Ramos (cell line): ENCODE results near the gene CDKN3.
"Not testable (repeated sequence)": the region's sequence is repeated elsewhere in the genome, so short reads cannot be mapped to it uniquely, and the experiment has no call there.

ENCODE experiments used
- in situ Hi-C: fragments of 300-500 bp; cut with MboI; formaldehyde crosslinking; loops from one replicate; pipeline ENCODE4 v1.14.3; 2022; ENCODE audit warnings: low sequenced_read_pairs; ENCODE audit not compliant: unreplicated experiment

Gene CDKN3

DNA sequence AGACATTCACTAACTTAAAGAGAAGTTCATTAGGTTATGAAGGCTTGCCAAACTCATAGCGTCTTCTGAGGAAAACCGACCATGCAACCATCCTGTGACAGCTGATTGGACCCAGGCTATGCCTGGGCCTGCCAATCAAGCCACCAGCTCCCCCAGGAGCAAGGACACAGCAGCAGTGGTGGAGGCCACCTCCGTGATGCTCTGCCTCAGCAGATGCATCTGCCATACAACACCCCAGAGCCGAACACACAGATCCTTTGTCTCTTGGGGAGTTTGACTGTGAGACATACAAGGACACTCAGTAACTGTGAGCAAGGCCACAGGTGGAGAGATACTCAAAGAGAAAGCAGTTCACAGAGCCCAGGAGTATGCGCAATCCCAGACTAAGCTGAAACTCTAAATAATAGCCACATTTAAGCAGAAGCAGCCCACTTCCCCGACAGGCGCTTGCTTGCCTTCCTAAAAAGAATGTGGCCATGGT, 54.4 kb downstream of the CDKN3 start:
- in situ Hi-C loops = no loop called here

DNA sequence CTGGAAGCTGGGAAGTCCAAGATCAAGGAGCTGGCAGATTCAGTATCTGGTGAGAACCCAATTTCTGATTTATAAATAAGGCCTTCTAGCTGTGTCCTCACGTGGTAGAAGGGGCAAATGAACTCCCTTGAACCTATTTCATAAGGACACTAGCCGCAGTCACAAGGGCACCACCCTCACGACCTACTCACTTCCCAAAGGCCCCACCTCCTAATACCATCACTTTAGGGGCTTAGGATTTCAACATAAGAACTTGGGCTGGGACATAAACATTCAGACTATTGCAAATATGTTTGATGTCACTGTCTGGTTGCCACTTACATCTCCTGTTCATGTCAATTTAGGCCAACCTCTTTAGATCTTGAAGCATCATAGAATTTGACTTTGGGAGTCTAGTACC, 55.2 kb downstream of the CDKN3 start:
- in situ Hi-C loops = no loop called here

DNA sequence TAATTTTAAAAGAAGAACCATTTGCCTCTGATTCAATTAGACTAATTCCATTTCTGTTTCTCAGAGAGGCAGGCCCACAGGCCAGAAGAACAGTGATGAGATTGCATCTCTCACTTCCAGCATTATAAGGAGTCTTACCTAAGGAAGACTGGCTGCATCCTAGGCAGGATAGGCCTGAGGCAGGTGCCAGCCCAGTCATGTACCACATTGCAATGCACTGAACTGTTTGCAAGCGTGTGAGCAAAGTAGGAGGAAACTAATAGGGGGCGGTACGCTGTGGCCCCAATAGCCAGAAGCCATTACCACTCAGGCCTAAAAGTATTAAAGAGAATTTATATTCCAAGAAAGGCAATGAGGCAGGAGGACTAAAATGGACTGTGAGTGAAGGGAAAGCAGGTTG, 56.4 kb downstream of the CDKN3 start:
- in situ Hi-C loops = no loop called here

DNA sequence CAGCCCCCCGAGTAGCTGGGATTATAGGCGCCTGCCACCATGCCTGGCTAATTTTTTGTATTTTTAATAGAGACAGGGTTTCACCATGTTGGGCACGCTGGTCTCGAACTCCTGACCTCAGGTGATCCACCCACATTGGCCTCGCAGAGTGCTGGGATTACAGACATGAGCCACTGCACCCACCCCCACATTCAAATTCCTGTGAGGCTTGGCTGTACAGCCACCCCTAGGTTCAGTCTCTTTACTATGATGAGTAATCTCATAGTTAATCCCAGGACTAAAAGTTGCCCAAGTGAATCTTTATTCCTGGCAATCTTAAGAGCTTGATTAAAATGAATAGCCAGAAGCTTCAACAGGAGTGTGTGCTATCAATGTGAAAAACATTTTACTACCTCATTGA, 57.2 kb downstream of the CDKN3 start:
- in situ Hi-C loops = not testable (repeated sequence)

DNA sequence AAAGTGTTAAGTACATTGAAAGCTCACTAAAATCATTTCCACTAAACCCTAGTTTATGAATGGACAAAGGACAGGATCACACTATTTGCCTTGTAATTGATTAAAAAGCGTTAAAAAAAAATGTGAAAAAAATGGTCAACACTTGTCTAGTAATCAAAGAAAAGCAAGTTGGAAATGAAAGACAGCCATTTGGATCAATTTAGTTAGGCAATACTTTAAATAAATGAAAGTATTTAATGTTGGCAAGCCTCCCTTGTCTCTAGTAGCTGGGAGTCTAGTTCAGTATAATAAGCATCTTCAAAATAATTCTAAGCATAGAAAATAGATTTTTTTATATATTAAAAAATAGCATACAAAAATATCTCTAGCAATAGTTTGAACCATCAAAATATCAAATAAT, 58.6 kb downstream of the CDKN3 start:
- in situ Hi-C loops = no loop called here

DNA sequence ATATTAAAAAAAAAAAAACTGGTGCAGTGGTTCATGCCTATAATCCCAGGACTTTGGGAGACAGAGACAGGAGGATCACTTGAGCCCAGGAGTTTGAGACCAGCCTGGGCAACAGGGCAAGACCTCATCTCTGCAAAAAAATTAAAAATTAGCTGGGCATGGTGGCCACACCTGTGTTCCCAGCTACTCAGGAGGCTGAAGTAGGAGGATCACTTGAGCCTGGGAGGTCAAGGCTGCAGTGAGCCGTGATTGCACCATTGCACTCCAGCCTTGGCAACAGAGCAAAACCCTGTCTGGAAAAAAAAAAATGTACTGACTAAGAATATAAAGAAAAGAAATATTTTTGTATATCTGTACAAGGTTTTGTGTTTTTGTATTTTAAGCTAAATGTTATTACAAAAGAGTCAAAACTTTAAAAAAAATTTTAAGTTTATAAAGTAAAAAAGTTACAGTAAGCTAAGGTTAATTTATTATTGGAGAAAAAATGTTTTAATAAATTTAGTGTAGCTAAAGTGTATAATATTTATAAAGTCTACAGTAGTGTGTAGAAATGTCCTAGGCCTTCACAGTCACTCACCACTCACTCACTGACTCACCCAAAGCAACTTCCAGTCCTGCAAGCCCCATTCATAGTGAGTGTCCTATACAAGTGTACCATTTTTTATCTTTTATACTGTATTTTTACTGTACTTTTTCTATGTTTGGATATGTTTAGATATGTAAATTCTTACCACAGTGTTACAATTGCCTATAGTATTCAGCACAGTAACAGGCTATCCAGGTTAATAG, 60.2 kb downstream of the CDKN3 start:
- in situ Hi-C loops = not testable (repeated sequence)

DNA sequence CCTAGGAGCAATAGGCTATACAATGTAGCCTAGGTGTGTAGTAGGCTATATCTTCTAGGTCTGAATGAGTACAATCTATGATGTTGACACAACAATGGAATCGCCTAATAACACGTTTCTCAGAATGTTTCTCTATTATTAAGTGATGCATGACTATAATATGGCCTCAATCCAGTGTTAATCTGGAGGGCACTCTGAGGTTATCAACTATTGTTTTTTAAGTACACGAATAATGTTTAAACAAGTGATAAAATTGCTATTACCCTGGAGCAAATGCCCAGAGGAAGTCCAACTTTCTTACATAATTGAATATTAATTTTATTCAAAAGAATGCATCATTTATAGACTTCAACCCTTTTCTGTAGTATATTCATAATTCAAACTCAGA, 60.8 kb downstream of the CDKN3 start:
- in situ Hi-C loops = no loop called here

DNA sequence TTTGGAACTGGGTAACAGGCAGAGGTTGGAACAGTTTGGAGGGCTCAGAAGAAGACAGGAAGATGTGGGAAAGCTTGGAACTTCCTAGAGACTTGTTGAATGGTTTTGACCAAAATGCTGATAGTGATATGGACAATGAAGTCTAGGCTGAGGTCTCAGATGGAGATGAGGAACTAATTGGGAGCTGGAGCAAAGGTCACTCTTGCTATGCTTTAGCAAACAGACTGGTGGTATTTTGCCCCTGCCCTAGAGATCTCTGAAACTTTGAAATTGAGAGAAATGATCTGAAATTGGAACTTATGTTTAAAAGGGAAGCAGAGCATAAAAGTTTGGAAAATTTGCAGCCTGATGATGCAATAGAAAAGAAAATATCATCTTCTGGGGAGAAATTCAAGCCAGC, 61.7 kb downstream of the CDKN3 start:
- in situ Hi-C loops = not testable (repeated sequence)

DNA sequence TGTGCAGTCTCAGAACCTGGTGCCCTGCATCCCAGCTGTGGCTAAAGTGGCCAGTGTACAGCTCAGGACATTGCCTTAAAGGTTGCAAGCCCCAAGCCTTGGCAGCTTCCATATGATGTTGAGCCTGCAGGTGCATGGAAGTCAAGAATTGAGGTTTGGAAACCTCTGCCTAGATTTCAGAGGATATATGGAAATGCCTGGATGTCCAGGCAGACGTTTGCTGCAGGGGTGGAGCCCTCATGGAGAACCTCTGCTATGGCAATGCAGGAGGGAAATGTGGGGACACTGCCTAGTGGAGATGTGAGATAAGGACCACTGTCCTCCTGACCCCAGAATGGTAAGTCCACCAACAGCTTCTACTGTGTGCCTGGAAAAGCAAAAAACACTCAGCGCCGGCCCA, 62.3 kb downstream of the CDKN3 start:
- in situ Hi-C loops = no loop called here

DNA sequence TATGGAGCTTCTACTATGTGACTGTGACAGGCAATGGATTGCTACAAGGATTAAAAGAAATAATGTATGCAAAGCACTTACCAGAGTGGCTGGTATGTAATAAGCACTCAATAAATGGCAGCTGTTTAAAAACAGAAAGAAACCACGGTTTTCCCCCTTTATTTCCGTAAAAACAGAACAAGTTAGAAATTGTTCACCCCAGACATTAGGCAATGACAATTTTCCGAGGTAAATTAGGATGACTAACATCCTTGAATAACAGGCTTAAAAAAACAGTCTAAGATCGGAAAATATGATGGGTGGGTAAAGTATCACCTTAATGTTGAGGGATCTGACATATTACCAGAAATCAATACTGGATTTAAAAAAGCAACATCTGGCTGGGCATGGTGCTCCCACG, 65.2 kb downstream of the CDKN3 start:
- in situ Hi-C loops = no loop called here

DNA sequence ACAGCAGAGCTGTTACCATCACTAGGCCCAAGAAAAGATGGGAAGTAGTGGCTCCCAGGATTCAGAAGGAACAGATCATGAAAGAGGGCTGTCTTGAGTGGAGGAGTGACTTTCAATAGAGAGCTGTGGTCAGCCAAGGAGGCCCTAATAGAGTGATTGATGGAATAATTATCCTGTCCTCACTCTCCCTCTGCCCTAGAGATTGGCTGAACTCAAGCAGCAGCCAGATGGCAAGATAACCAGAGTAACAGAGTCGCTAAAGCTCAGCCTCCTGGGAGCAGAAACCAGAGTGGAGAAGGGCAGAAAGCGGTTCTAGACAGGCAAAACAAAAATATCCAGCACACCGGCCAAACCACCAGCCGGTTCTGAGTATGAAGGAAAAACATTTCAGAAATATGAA, 68.8 kb downstream of the CDKN3 start:
- in situ Hi-C loops = no loop called here

DNA sequence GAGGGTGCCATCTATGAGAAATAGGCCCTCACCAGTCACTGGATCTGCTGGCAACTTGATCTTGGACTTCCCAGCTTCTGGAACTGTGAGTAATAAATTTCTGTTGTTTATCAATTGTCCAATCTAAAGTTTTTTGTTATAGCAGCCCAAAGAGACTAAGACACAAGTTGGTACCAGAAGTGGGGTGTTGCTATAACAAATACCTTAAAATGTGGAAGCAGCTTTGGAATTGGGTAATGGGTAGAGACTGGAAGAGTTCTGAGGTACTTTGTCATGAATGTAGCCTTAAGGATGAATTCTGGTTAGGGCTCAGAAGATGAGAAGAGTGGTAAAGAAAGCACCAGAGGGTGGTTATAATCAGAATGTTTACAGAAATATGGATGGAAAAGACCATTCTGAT, 70.5 kb downstream of the CDKN3 start:
- in situ Hi-C loops = no loop called here
